AG08395 (cell line): ENCODE results near the gene ADPRHL1.
A peak's percentile ranks its signal among the peaks of the same experiment; 100 is the strongest.

ENCODE experiments used
- DNase-seq: peaks from one replicate; pipeline ENCODE4 v3.0.0; 2012; ENCODE audit warnings: mixed read lengths, low spot score

Gene ADPRHL1

GRCh38 chr13:113417008-113417751, 36.1 kb downstream of the ADPRHL1 start:
- no peak for DNase-seq

- no peak for DNase-seq
These were observed 37.5 kb downstream of the ADPRHL1 start for GRCh38 chr13:113415825-113416224.

GRCh38 chr13:113415032-113415431, 38.3 kb downstream of the ADPRHL1 start:
- no peak for DNase-seq

- DNase-seq, result no peak
These were observed 39.0 kb downstream of the ADPRHL1 start for GRCh38 chr13:113414335-113414734.

GRCh38 chr13:113413898-113414282, 39.4 kb downstream of the ADPRHL1 start:
- DNase-seq, result peak; percentile 53

- no peak for DNase-seq
These were observed 40.0 kb downstream of the ADPRHL1 start for GRCh38 chr13:113413178-113413897.

- no peak for DNase-seq
These were observed 40.8 kb downstream of the ADPRHL1 start for GRCh38 chr13:113412440-113412839.

GRCh38 chr13:113411216-113412023, 41.9 kb downstream of the ADPRHL1 start:
- DNase-seq, result peak; percentile 96

GRCh38 chr13:113410472-113411201, 42.7 kb downstream of the ADPRHL1 start:
- peak; percentile 85 for DNase-seq

- no peak for DNase-seq
These were observed 44.7 kb downstream of the ADPRHL1 start for GRCh38 chr13:113408562-113408961.

- DNase-seq, result no peak
These were observed 45.5 kb downstream of the ADPRHL1 start for GRCh38 chr13:113407531-113408393.

- DNase-seq, result no peak
These were observed 46.2 kb downstream of the ADPRHL1 start for GRCh38 chr13:113407103-113407530.

GRCh38 chr13:113406321-113407102, 46.8 kb downstream of the ADPRHL1 start:
- DNase-seq, result no peak

- no peak for DNase-seq
These were observed 47.6 kb downstream of the ADPRHL1 start for GRCh38 chr13:113405481-113406300.

- DNase-seq, result no peak
These were observed 48.4 kb downstream of the ADPRHL1 start for GRCh38 chr13:113404723-113405471.

GRCh38 chr13:113404366-113404722, 48.9 kb downstream of the ADPRHL1 start:
- DNase-seq, result no peak

- no peak for DNase-seq
These were observed 49.8 kb downstream of the ADPRHL1 start for GRCh38 chr13:113403255-113404104.
